ENCODE data around the gene ARRB2. TPM values are rescaled to one million over a fixed set of nuclear protein-coding genes. Genes with fewer than 3 reads are reported as not detected.
A peak's percentile ranks its signal among the peaks of the same experiment; 100 is the strongest.

The ARRB2 gene
- total and polyA plus RNA-seq, 12 donors = 10.8 to 53.5 (median 17.2) TPM

DNA sequence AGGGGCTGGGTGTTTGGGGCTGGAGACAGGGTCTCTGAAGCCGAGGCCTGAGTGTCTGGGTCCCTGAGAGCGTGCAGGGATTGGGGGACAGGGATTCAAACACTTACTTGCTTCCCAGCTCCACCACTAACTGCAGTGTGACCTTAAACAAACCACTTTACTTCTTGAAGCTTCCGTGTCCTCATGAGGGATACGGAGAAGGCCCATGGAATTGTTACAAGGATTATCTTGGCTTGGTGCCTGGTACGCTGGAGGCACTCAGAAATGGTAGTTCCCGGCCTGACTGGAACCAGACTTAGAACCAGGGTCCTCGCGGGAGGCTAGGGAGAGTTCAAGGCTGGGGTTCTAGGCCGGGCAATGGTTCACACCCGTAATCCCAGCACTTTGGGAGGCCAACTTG, 32.2 kb downstream of the ARRB2 start:
- no peak for ATAC-seq
- DNase-seq = no peak
- peaks cover 0 to 58% (median 23%) of the 10 kb centered on the region in 7 donors for H3K27me3 ChIP-seq
- no peaks in the 10 kb centered on the region for H3K9me3 ChIP-seq
- TF ChIP-seq, protein P1, sequence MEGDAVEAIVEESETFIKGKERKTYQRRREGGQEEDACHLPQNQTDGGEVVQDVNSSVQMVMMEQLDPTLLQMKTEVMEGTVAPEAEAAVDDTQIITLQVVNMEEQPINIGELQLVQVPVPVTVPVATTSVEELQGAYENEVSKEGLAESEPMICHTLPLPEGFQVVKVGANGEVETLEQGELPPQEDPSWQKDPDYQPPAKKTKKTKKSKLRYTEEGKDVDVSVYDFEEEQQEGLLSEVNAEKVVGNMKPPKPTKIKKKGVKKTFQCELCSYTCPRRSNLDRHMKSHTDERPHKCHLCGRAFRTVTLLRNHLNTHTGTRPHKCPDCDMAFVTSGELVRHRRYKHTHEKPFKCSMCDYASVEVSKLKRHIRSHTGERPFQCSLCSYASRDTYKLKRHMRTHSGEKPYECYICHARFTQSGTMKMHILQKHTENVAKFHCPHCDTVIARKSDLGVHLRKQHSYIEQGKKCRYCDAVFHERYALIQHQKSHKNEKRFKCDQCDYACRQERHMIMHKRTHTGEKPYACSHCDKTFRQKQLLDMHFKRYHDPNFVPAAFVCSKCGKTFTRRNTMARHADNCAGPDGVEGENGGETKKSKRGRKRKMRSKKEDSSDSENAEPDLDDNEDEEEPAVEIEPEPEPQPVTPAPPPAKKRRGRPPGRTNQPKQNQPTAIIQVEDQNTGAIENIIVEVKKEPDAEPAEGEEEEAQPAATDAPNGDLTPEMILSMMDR (IDR thresholded peaks at IDR 0.05) = no peak
- H3K36me3 ChIP-seq = no peaks in the 10 kb centered on the region
- 68 to 72% methylated on average over 10 of the region's 10 CpGs for WGBS, 2 donors
- H3K4me3 ChIP-seq = no peak overlapping the region
- H3K27ac ChIP-seq = no peak overlapping the region
- peaks cover 2 to 36% (median 18%) of the 10 kb centered on the region in 9 donors for H3K4me1 ChIP-seq
- intact Hi-C loops (cut with DNase I) = loop anchor here in 2 of 10 donors (5.0 kb wide), 2 partner anchors 40 to 45 kb away; partner anchors contain the start of genes GLTPD2 (in 1 of the 2) and VMO1 (in 1 of the 2)

DNA sequence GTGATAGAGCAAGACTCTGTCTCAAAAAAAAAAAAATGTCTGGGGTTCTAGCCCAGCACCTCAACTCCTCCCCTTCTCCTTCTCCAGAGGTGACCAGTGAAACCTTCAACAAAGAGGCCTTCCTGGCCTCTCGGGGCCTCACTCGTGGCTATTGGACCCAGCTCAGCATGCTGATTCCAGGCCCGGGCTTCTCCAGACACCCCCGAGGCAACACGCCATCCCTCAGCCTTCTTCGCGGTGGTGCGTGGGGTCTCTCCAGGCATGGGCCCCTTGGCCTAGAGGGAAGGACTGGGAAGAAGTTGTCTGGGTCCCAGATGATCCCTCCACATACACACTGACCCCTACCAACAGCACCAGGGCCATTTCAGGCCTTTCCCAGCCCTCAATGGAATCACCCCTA, 32.8 kb downstream of the ARRB2 start:
- H3K9me3 ChIP-seq = no peaks in the 10 kb centered on the region
- no peaks in the 10 kb centered on the region for H3K36me3 ChIP-seq
- intact Hi-C loops (cut with DNase I) = loop anchor here in 2 of 10 donors (5.0 kb wide), 2 partner anchors 39 to 44 kb away; partner anchors contain the start of genes GLTPD2 (in 1 of the 2) and VMO1 (in 1 of the 2)
- 95 to 97% methylated on average over 8 of the region's 8 CpGs for WGBS, 2 donors
- H3K4me3 ChIP-seq = no peak overlapping the region
- H3K27ac ChIP-seq = no peak overlapping the region
- no peak for DNase-seq
- TF ChIP-seq, protein P1 (IDR thresholded peaks at IDR 0.05) = no peak
- peaks cover 2 to 38% (median 24%) of the 10 kb centered on the region in 9 donors for H3K4me1 ChIP-seq
- no peak for ATAC-seq
- H3K27me3 ChIP-seq = peaks cover 0 to 53% (median 23%) of the 10 kb centered on the region in 7 donors

DNA sequence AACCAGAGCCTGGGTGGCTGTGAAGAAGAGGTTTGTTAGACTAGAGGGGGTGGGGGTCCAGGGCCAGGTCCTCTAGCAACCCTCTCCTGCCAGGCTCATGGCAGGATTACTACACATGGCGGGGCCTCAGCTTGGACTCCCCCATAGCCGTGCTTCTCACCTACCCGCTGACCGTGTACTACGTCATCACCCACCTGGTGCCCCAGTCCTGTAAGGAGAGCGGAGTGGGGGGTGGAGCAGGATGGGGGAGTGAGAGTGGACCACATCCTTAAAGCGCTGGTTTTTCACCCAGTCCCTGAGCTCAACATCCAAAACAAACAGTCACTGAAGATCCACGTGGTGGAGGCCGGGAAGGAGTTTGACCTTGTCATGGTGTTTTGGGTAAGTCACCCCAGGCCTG, 33.5 kb downstream of the ARRB2 start:
- TF ChIP-seq, protein P1 (IDR thresholded peaks at IDR 0.05) = no peak
- ATAC-seq (no peak), DNase-seq (no peak)
- H3K4me1 ChIP-seq = peaks cover 2 to 37% (median 20%) of the 10 kb centered on the region in 9 donors
- no peak overlapping the region for H3K27ac ChIP-seq
- no peaks in the 10 kb centered on the region for H3K36me3 ChIP-seq
- H3K4me3 ChIP-seq = no peak overlapping the region
- WGBS, 2 donors = 89 to 92% methylated on average over 9 of the region's 9 CpGs
- peaks cover 0 to 50% (median 23%) of the 10 kb centered on the region in 7 donors for H3K27me3 ChIP-seq
- no peaks in the 10 kb centered on the region for H3K9me3 ChIP-seq
- intact Hi-C loops (cut with DNase I) = loop anchor here in 2 of 10 donors (5.0 kb wide), 2 partner anchors 38 to 43 kb away; partner anchors contain the start of genes GLTPD2 (in 1 of the 2) and VMO1 (in 1 of the 2)

DNA sequence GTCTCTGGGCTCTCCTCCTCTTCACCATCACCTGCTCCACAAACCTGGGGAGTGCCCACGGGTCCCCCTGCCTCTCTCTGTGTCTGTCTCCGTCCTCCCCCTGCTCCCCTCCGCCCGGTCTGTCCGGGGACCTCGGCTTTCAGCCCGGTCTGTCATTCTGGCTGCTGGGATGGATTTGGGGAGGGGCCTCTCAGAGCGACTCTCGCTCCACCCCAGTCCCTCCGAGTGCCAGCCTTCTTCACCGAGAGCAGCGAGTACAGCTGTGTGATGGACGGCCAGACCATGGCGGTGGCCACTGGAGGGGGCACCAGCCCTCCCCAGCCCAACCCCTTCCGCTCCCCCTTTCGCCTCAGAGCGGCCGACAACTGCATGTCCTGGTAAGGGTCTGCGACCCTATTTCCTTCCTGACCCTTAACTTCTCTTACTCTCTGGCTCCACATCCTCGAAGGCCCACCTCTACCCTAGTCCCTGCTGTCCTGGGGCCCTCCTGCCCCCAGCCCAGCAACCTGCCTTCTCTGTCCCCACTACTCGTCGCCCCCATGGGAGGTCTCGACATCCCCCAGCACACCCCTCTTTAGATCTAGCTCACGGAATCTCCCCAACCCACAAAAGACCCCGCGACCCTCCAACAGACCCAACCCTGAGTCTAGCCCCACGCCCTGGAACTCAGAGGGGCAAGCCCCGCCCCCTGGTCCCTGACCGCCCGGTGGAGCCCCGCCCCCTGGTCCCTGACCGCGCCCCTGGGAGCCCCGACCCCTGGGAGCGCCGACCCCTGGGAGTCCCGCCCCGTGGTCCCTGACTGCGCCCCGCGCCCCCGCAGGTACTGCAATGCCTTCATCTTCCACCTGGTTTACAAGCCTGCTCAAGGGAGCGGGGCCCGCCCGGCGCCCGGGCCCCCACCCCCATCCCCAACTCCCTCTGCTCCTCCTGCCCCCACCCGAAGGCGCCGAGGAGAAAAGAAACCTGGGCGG, 34.9 kb downstream of the ARRB2 start:
- Histone ChIP-seq H3K27me3 (peaks cover 0 to 53% (median 23%) of the 10 kb centered on the region in 7 donors), H3K27ac (no peak overlapping the region), H3K9me3 (no peaks in the 10 kb centered on the region), H3K4me1 (peaks cover 0 to 32% (median 16%) of the 10 kb centered on the region in 9 donors), H3K36me3 (no peaks in the 10 kb centered on the region), H3K4me3 (no peak overlapping the region)
- WGBS, 2 donors = 7 to 14% methylated on average over 51 of the region's 51 CpGs
- no peak for DNase-seq
- TF ChIP-seq, protein P1 (IDR thresholded peaks at IDR 0.05) = no peak
- intact Hi-C loops (cut with DNase I) = loop anchor here in 2 of 10 donors (5.0 kb wide), 2 partner anchors 37 to 42 kb away; partner anchors contain the start of genes GLTPD2 (in 1 of the 2) and VMO1 (in 1 of the 2)
- ATAC-seq = peak in 3 of 8 donors; percentile 9 to 44 (median 22)
